ENCODE results near the gene GRIK3.

Gene GRIK3

GRCh38 chr1:36992139-36992943 is 42.0 kb downstream of the GRIK3 start:
- H3K4me2 ChIP-seq (ENCODE audit: low read length): no peak overlapping the region
- H3K27me3 ChIP-seq (ENCODE audit: control insufficient read depth, low read length): peaks cover 5% of the 10 kb centered on the region; the same call in 1 of the 2 replicates
- H3K79me2 ChIP-seq (ENCODE audit: control insufficient read depth, low read length): no peaks in the 10 kb centered on the region
- no peaks in the 10 kb centered on the region for H3K36me3 ChIP-seq (ENCODE audit: control insufficient read depth, low read length)
- no peaks in the 10 kb centered on the region for H3K4me1 ChIP-seq (ENCODE audit: control insufficient read depth, low read length)
- no peak for TF ChIP-seq EZH2phosphoT487 (IDR thresholded peaks at IDR 0.05; ENCODE audit: borderline replicate concordance, low read length)
- no peak for TF ChIP-seq CTCF (IDR thresholded peaks at IDR 0.05; ENCODE audit: low read depth, low read length, poor library complexity, severe bottlenecking)
- H4K20me1 ChIP-seq (ENCODE audit: control insufficient read depth, insufficient read depth, low read depth, low read length): no peaks in the 10 kb centered on the region
- no peaks in the 10 kb centered on the region for H3K9me2 ChIP-seq (replicated peaks; ENCODE audit: control insufficient read depth, low read length)
- no peaks in the 10 kb centered on the region for H3K9me3 ChIP-seq (ENCODE audit: control insufficient read depth, insufficient read depth, low read length)
- H3F3A ChIP-seq (ENCODE audit: control insufficient read depth, insufficient read depth): no peaks in the 10 kb centered on the region
- H3K4me3 ChIP-seq (ENCODE audit: low read length): no peak overlapping the region
- H3K27ac ChIP-seq (ENCODE audit: low read depth, low read length): no peak overlapping the region

- H3K27me3 ChIP-seq (ENCODE audit: control insufficient read depth, low read length): peaks cover 5% of the 10 kb centered on the region
Observed at GRCh38 chr1:36991551-36991950, 42.8 kb downstream of the GRIK3 start.

GRCh38 chr1:36990928-36991327 is 43.4 kb downstream of the GRIK3 start:
- Histone ChIP-seq H3K4me3 (ENCODE audit: low read length) (no peak overlapping the region), H3K27ac (ENCODE audit: low read depth, low read length) (no peak overlapping the region), H3K4me2 (ENCODE audit: low read length) (no peak overlapping the region), H3F3A (ENCODE audit: control insufficient read depth, insufficient read depth) (no peaks in the 10 kb centered on the region), H3K79me2 (ENCODE audit: control insufficient read depth, low read length) (no peaks in the 10 kb centered on the region), H3K9me3 (ENCODE audit: control insufficient read depth, insufficient read depth, low read length) (no peaks in the 10 kb centered on the region), H3K4me1 (ENCODE audit: control insufficient read depth, low read length) (no peaks in the 10 kb centered on the region), H3K27me3 (ENCODE audit: control insufficient read depth, low read length) (peaks cover 2% of the 10 kb centered on the region; the same call in 1 of the 2 replicates), H3K36me3 (ENCODE audit: control insufficient read depth, low read length) (no peaks in the 10 kb centered on the region), H3K9me2 (replicated peaks; ENCODE audit: control insufficient read depth, low read length) (no peaks in the 10 kb centered on the region), H4K20me1 (ENCODE audit: control insufficient read depth, insufficient read depth, low read depth, low read length) (no peaks in the 10 kb centered on the region)
- no peak for TF ChIP-seq CTCF (IDR thresholded peaks at IDR 0.05; ENCODE audit: low read depth, low read length, poor library complexity, severe bottlenecking)
- no peak for TF ChIP-seq EZH2phosphoT487 (IDR thresholded peaks at IDR 0.05; ENCODE audit: borderline replicate concordance, low read length)

More at GRCh38 chr1:36991551-36991950, 42.8 kb downstream of the GRIK3 start:
- Histone ChIP-seq H3K27ac (ENCODE audit: low read depth, low read length) (no peak overlapping the region), H3K4me1 (ENCODE audit: control insufficient read depth, low read length) (no peaks in the 10 kb centered on the region), H3K9me2 (replicated peaks; ENCODE audit: control insufficient read depth, low read length) (no peaks in the 10 kb centered on the region), H3K4me2 (ENCODE audit: low read length) (no peak overlapping the region), H3F3A (ENCODE audit: control insufficient read depth, insufficient read depth) (no peaks in the 10 kb centered on the region), H3K79me2 (ENCODE audit: control insufficient read depth, low read length) (no peaks in the 10 kb centered on the region), H3K36me3 (ENCODE audit: control insufficient read depth, low read length) (no peaks in the 10 kb centered on the region), H4K20me1 (ENCODE audit: control insufficient read depth, insufficient read depth, low read depth, low read length) (no peaks in the 10 kb centered on the region), H3K9me3 (ENCODE audit: control insufficient read depth, insufficient read depth, low read length) (no peaks in the 10 kb centered on the region), H3K4me3 (ENCODE audit: low read length) (no peak overlapping the region)
- no peak for TF ChIP-seq EZH2phosphoT487 (IDR thresholded peaks at IDR 0.05; ENCODE audit: borderline replicate concordance, low read length)
- TF ChIP-seq CTCF (IDR thresholded peaks at IDR 0.05; ENCODE audit: low read depth, low read length, poor library complexity, severe bottlenecking): no peak

Data from DOHH2 (cell line).